GM23248 (cell line): ENCODE results near the gene CLSTN2.

Experiments used
- EZH2 ChIP-seq: fragments of 200-600 bp; sonication (generic); IDR thresholded peaks from 2 replicates; pipeline ENCODE4 v1.6.1; 2018; ENCODE audit warnings: antibody characterized with exemption, mild to moderate bottlenecking; ENCODE audit not compliant: insufficient read depth, poor library complexity, severe bottlenecking
- EZH2phosphoT487 ChIP-seq: fragments of 200-600 bp; sonication (generic); IDR thresholded peaks from 2 replicates; pipeline ENCODE4 v1.6.1; 2018; ENCODE audit warnings: antibody characterized with exemption, moderate library complexity, mild to moderate bottlenecking, low read depth; ENCODE audit not compliant: insufficient read depth

DNA sequence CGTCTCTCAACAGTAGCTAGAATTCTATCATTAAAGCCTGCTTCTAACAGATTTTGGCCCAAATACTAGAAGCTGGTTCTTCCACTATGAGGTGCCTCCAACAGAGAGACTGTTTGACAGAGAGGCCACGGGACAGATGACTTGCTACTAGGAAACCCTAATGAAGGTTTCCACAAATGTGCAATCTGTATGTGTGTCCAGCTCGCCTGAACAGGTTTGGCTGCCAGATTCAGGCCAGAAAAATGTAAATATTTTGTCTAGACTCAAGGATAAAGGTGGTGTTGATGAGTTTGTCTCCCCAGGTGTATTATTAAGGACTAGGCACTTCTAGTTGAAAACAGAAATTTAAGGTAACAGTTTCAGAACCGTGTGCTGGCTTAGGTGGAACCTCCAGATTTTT is 651.3 kb downstream of the CLSTN2 start:
- TF ChIP-seq EZH2phosphoT487, result no peak
- no peak for TF ChIP-seq EZH2
